ENCODE results near the gene PAM. TPM values are rescaled to one million over a fixed set of nuclear protein-coding genes. Genes with fewer than 3 reads are reported as not detected.
"Not testable (repeated sequence)": the region's sequence is repeated elsewhere in the genome, so short reads cannot be mapped to it uniquely, and the experiment has no call there.

Gene PAM
- total and polyA plus RNA-seq, 3 donors from 2014 or later: 65.5 to 92.5 (median 77.5) TPM

- Histone ChIP-seq H3K4me1 (no peaks in the 10 kb centered on the region), H3K27ac (no peak overlapping the region), H3K9me3 (no peaks in the 10 kb centered on the region), H3K27me3 (no peaks in the 10 kb centered on the region), H3K4me3 (no peak overlapping the region), H3K36me3 (ENCODE audit: low read depth, missing control alignments) (no peaks in the 10 kb centered on the region)
- intact Hi-C loops (cut with DNase I; ENCODE audit: low total_unique reads): no loop called here
- WGBS, 2 donors: 96% methylated on average over 2 of the region's 2 CpGs
- no peak for DNase-seq
- TF ChIP-seq POLR2A (IDR thresholded peaks at IDR 0.05): no peak
- no peak for TF ChIP-seq CTCF (IDR thresholded peaks at IDR 0.05)
Observed at GRCh38 chr5:102902647-102903046, 147.5 kb downstream of the PAM start.

- TF ChIP-seq CTCF (IDR thresholded peaks at IDR 0.05): no peak
- TF ChIP-seq POLR2A (IDR thresholded peaks at IDR 0.05): no peak
- intact Hi-C loops (cut with DNase I; ENCODE audit: low total_unique reads): no loop called here
- Histone ChIP-seq H3K36me3 (ENCODE audit: low read depth, missing control alignments) (no peaks in the 10 kb centered on the region), H3K27me3 (no peaks in the 10 kb centered on the region), H3K27ac (no peak overlapping the region), H3K4me3 (no peak overlapping the region), H3K4me1 (no peaks in the 10 kb centered on the region), H3K9me3 (no peaks in the 10 kb centered on the region)
- no peak for DNase-seq
- 79 to 80% methylated on average over 7 of the region's 7 CpGs for WGBS, 2 donors
Observed at GRCh38 chr5:102903074-102903871, 148.2 kb downstream of the PAM start.

GRCh38 chr5:102905056-102905455, 150.0 kb downstream of the PAM start:
- H3K9me3 ChIP-seq: no peaks in the 10 kb centered on the region
- no peaks in the 10 kb centered on the region for H3K36me3 ChIP-seq (ENCODE audit: low read depth, missing control alignments)
- no peaks in the 10 kb centered on the region for H3K27me3 ChIP-seq
- intact Hi-C loops (cut with DNase I; ENCODE audit: low total_unique reads): no loop called here
- no peak overlapping the region for H3K27ac ChIP-seq
- no peak overlapping the region for H3K4me3 ChIP-seq
- DNase-seq: no peak
- 88 to 96% methylated on average over 1 of the region's 1 CpG for WGBS, 2 donors
- no peak for TF ChIP-seq CTCF (IDR thresholded peaks at IDR 0.05)
- no peak for TF ChIP-seq POLR2A (IDR thresholded peaks at IDR 0.05)
- no peaks in the 10 kb centered on the region for H3K4me1 ChIP-seq

GRCh38 chr5:102907099-102907498, 152.0 kb downstream of the PAM start:
- H3K27ac ChIP-seq; H3K27me3 ChIP-seq; H3K4me3 ChIP-seq; H3K9me3 ChIP-seq; H3K4me1 ChIP-seq; intact Hi-C loops (cut with DNase I; ENCODE audit: low total_unique reads); H3K36me3 ChIP-seq (ENCODE audit: low read depth, missing control alignments); DNase-seq: not testable (repeated sequence)
- WGBS, 2 donors: no CpG with 5 or more reads among the region's 2 CpGs

- 76 to 79% methylated on average over 6 of the region's 6 CpGs for WGBS, 2 donors
- intact Hi-C loops (cut with DNase I; ENCODE audit: low total_unique reads): no loop called here
- Histone ChIP-seq H3K9me3 (no peaks in the 10 kb centered on the region), H3K27ac (no peak overlapping the region), H3K4me1 (peaks cover 5% of the 10 kb centered on the region), H3K4me3 (no peak overlapping the region), H3K27me3 (no peaks in the 10 kb centered on the region), H3K36me3 (ENCODE audit: low read depth, missing control alignments) (no peaks in the 10 kb centered on the region)
- TF ChIP-seq POLR2A (IDR thresholded peaks at IDR 0.05) (no peak), CTCF (IDR thresholded peaks at IDR 0.05) (no peak)
- DNase-seq: no peak
Observed at GRCh38 chr5:102910240-102911226, 155.4 kb downstream of the PAM start.

All from testis (tissue), 3 donors.